K562 (cell line): Measurements from ENCODE around the gene RNF26.

Experiments
- HIVEP1 ChIP-seq: fragments of 250-450 bp; sonication (Bioruptor Pico); IDR thresholded peaks from 2 replicates; pipeline ENCODE4 v1.4.0; 2020; ENCODE audit warnings: mild to moderate bottlenecking
- MYBL2 ChIP-seq, 2 experiments: fragments of 450-650 bp in 1 of 2; sonication (generic) in 1 of 2; formaldehyde crosslinking in 1 of 2; IDR thresholded peaks; 2 replicates each; pipeline versions ENCODE4 v1.6.1 to v1.8.1; 2017 to 2022; ENCODE audit warnings: borderline replicate concordance in 1 of 2, inconsistent platforms in 1 of 2, low read depth in 1 of 2, mild to moderate bottlenecking in 1 of 2, missing genetic modification reagents in 1 of 2, moderate library complexity in 1 of 2
- PHF21A ChIP-seq: fragments of 450-650 bp; IDR thresholded peaks from 2 replicates; pipeline ENCODE4 v1.6.1; 2017; ENCODE audit warnings: low read depth, borderline replicate concordance
- POLR2AphosphoS5 ChIP-seq: IDR thresholded peaks from 2 replicates; pipeline ENCODE4 v1.6.1; 2011; ENCODE audit warnings: mild to moderate bottlenecking, low read depth, low read length, moderate library complexity; ENCODE audit not compliant: control insufficient read depth, insufficient read depth
- POLR2H ChIP-seq: IDR thresholded peaks from 2 replicates; pipeline ENCODE4 v1.6.1; 2016; ENCODE audit warnings: missing genetic modification characterization, low read depth, mild to moderate bottlenecking, control low read depth, missing compliant biosample characterization, moderate library complexity
- TARDBP ChIP-seq: fragments of 450-650 bp; IDR thresholded peaks from 2 replicates; pipeline ENCODE4 v1.6.1; 2016
- TF ChIP-seq, protein P1 (sequence below): IDR thresholded peaks from 2 replicates; pipeline ENCODE4 v1.6.1; 2011; ENCODE audit not compliant: insufficient read length; ENCODE audit errors: extremely low read depth
- TF ChIP-seq, protein P2 (sequence below), 3 experiments: IDR thresholded peaks in 2 of 3; conservative IDR thresholded peaks in 1 of 3; 2 replicates each; pipeline ENCODE4 v1.5.1; 2011 to 2012; ENCODE audit warnings: low read length in 3 of 3, mild to moderate bottlenecking in 3 of 3, control low read depth in 2 of 3, improper control_type of control experiment in 1 of 3, inconsistent platforms in 1 of 3, low read depth in 1 of 3, mixed read lengths in 1 of 3, moderate library complexity in 1 of 3; ENCODE audit not compliant: insufficient read depth in 2 of 3
- TF ChIP-seq, protein P3 (sequence below): sonication (generic); formaldehyde crosslinking; IDR thresholded peaks from 2 replicates; pipeline ENCODE4 v1.8.0; 2022; ENCODE audit warnings: mild to moderate bottlenecking, low read depth, missing genetic modification reagents
- TF ChIP-seq, protein P4 (sequence below): fragments of 450-650 bp; formaldehyde crosslinking; IDR thresholded peaks from 2 replicates; pipeline ENCODE4 v1.4.0; 2020; ENCODE audit warnings: mild to moderate bottlenecking, moderate library complexity
- TF ChIP-seq, protein P5 (sequence below), 2 experiments: IDR thresholded peaks; 2 replicates each; pipeline ENCODE4 v1.6.1; 2012; ENCODE audit warnings: improper control_type of control experiment in 2 of 2, low read depth in 2 of 2, low read length in 2 of 2, borderline replicate concordance in 1 of 2

DNA sequence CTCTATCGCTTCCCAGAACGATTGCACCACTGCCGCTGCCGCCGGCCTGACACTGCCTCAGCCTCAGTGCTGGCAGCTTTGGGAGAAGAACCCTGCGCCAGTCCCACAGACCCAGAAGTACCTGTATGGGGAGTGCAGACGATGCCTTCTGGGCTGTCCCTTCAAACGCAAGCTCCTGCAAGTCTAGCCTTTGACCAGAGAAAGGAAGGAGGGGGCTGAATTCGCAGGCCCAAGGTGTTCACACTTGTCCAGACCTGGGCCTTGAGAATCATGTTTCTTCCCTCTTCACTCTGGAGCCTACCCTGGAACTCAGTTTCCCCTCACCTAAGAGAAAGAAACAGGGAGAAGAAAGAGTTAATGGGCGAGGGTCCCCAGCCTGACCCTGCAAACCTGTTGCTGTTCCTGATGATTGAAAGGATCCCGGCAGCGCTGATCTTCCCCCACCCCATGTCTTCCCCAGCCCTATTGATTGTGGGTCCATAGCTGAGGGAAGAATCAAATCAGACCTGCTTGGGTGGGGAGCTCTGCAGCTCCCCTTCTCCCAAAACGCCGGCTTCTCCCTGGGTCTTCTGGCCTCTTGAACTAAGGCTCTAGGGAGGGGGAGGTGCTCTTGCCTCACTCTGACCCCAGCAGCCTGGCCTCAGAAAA, 16.6 kb upstream of the RNF26 start:
- TF ChIP-seq MYBL2 (IDR thresholded peaks at IDR 0.05; ENCODE audit: low read depth) = no peak
- TF ChIP-seq MYBL2 (CRISPR knock-in tag; IDR thresholded peaks at IDR 0.05; ENCODE audit: borderline replicate concordance) = no peak
- TF ChIP-seq, protein P1, sequence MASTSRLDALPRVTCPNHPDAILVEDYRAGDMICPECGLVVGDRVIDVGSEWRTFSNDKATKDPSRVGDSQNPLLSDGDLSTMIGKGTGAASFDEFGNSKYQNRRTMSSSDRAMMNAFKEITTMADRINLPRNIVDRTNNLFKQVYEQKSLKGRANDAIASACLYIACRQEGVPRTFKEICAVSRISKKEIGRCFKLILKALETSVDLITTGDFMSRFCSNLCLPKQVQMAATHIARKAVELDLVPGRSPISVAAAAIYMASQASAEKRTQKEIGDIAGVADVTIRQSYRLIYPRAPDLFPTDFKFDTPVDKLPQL = no peak
- TF ChIP-seq TARDBP = no peak
- TF ChIP-seq, protein P2, sequence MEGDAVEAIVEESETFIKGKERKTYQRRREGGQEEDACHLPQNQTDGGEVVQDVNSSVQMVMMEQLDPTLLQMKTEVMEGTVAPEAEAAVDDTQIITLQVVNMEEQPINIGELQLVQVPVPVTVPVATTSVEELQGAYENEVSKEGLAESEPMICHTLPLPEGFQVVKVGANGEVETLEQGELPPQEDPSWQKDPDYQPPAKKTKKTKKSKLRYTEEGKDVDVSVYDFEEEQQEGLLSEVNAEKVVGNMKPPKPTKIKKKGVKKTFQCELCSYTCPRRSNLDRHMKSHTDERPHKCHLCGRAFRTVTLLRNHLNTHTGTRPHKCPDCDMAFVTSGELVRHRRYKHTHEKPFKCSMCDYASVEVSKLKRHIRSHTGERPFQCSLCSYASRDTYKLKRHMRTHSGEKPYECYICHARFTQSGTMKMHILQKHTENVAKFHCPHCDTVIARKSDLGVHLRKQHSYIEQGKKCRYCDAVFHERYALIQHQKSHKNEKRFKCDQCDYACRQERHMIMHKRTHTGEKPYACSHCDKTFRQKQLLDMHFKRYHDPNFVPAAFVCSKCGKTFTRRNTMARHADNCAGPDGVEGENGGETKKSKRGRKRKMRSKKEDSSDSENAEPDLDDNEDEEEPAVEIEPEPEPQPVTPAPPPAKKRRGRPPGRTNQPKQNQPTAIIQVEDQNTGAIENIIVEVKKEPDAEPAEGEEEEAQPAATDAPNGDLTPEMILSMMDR (IDR thresholded peaks at IDR 0.05 in 2 of 3, conservative IDR thresholded peaks at IDR 0.05 in 1 of 3; ENCODE audit: insufficient read depth in 2 of 3, low read depth in 1 of 3, low read length in 3 of 3) = no peak
- TF ChIP-seq PHF21A = no peak
- TF ChIP-seq, protein P3, sequence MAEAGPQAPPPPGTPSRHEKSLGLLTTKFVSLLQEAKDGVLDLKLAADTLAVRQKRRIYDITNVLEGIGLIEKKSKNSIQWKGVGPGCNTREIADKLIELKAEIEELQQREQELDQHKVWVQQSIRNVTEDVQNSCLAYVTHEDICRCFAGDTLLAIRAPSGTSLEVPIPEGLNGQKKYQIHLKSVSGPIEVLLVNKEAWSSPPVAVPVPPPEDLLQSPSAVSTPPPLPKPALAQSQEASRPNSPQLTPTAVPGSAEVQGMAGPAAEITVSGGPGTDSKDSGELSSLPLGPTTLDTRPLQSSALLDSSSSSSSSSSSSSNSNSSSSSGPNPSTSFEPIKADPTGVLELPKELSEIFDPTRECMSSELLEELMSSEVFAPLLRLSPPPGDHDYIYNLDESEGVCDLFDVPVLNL (CRISPR knock-in tag) = no peak
- no peak for TF ChIP-seq POLR2H (tag)
- no peak for TF ChIP-seq POLR2AphosphoS5
- no peak for TF ChIP-seq HIVEP1
- TF ChIP-seq, protein P4, sequence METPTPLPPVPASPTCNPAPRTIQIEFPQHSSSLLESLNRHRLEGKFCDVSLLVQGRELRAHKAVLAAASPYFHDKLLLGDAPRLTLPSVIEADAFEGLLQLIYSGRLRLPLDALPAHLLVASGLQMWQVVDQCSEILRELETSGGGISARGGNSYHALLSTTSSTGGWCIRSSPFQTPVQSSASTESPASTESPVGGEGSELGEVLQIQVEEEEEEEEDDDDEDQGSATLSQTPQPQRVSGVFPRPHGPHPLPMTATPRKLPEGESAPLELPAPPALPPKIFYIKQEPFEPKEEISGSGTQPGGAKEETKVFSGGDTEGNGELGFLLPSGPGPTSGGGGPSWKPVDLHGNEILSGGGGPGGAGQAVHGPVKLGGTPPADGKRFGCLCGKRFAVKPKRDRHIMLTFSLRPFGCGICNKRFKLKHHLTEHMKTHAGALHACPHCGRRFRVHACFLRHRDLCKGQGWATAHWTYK (CRISPR knock-in tag) = no peak
- TF ChIP-seq, protein P5, sequence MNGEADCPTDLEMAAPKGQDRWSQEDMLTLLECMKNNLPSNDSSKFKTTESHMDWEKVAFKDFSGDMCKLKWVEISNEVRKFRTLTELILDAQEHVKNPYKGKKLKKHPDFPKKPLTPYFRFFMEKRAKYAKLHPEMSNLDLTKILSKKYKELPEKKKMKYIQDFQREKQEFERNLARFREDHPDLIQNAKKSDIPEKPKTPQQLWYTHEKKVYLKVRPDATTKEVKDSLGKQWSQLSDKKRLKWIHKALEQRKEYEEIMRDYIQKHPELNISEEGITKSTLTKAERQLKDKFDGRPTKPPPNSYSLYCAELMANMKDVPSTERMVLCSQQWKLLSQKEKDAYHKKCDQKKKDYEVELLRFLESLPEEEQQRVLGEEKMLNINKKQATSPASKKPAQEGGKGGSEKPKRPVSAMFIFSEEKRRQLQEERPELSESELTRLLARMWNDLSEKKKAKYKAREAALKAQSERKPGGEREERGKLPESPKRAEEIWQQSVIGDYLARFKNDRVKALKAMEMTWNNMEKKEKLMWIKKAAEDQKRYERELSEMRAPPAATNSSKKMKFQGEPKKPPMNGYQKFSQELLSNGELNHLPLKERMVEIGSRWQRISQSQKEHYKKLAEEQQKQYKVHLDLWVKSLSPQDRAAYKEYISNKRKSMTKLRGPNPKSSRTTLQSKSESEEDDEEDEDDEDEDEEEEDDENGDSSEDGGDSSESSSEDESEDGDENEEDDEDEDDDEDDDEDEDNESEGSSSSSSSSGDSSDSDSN (IDR thresholded peaks at IDR 0.05; ENCODE audit: borderline replicate concordance in 1 of 2, low read depth in 2 of 2, low read length in 2 of 2) = no peak
